Natural killer cell (primary cell): Measurements from ENCODE around the gene CD52. TPM values are rescaled to one million over a fixed set of nuclear protein-coding genes. Genes with fewer than 3 reads are reported as not detected.

Source experiments
- ATAC-seq, 3 donors: fragments of 150-1000 bp in 2 of 3; fragments of 200-7000 bp in 1 of 3; cut with Tn5 transposase; 1 replicate in 1 of 3; 2 replicates in 2 of 3; pipeline ENCODE4 v1.10.0; 2021; ENCODE audit warnings: mild to moderate bottlenecking in 2 of 3, moderate library complexity in 2 of 3
- DNase-seq, 2 donors: peaks; one replicate each; pipeline versions ENCODE4 v3.0.0 to v3.0.0-alpha.2; 2013 to 2021; ENCODE audit warnings: mixed read lengths in 1 of 2
- H3K27ac ChIP-seq: one replicate; pipeline ENCODE4 v1.5.1; 2013; ENCODE audit warnings: mild to moderate bottlenecking, low read length
- H3K27me3 ChIP-seq: one replicate; pipeline ENCODE4 v1.6.1; 2013; ENCODE audit warnings: low read length; ENCODE audit not compliant: control insufficient read depth, insufficient read depth
- H3K36me3 ChIP-seq: one replicate; pipeline ENCODE4 v1.6.1; 2013; ENCODE audit warnings: low read length; ENCODE audit not compliant: control insufficient read depth, insufficient read depth
- H3K4me1 ChIP-seq: one replicate; pipeline ENCODE4 v1.6.1; 2013; ENCODE audit warnings: low read length; ENCODE audit not compliant: control insufficient read depth, insufficient read depth
- H3K4me3 ChIP-seq: one replicate; pipeline ENCODE4 v1.5.1; 2013; ENCODE audit warnings: low read length
- H3K9me3 ChIP-seq: one replicate; pipeline ENCODE4 v1.6.1; 2013; ENCODE audit warnings: low read length; ENCODE audit not compliant: control insufficient read depth, insufficient read depth
- H3K27ac Mint-ChIP-seq, 2 donors: one replicate each; pipeline ENCODE4 v1.8.0; 2022; ENCODE audit warnings: mild to moderate bottlenecking in 2 of 2, mixed read lengths in 2 of 2, moderate library complexity in 1 of 2
- H3K27me3 Mint-ChIP-seq, 2 donors: one replicate each; pipeline ENCODE4 v1.8.0; 2022; ENCODE audit warnings: low read depth in 2 of 2, mixed read lengths in 2 of 2
- H3K36me3 Mint-ChIP-seq: one replicate; pipeline ENCODE4 v1.8.0; 2022; ENCODE audit warnings: mixed read lengths
- H3K4me1 Mint-ChIP-seq, 2 donors: one replicate each; pipeline ENCODE4 v1.8.0; 2022; ENCODE audit warnings: mixed read lengths in 2 of 2
- H3K4me3 Mint-ChIP-seq: one replicate; pipeline ENCODE4 v1.8.0; 2022; ENCODE audit warnings: mild to moderate bottlenecking, moderate library complexity, mixed read lengths
- H3K9me3 Mint-ChIP-seq, 2 donors: one replicate each; pipeline ENCODE4 v1.8.0; 2022; ENCODE audit warnings: mixed read lengths in 2 of 2
- CTCF ChIP-seq: fragments of 200-600 bp; IDR thresholded peaks from one replicate; pipeline ENCODE4 v1.8.0; 2022; ENCODE audit warnings: antibody characterized with exemption
- WGBS: methylation state at CpG from one replicate; pipeline ENCODE4 v1.1.7; 2013; ENCODE audit warnings: missing lambda C conversion rate; ENCODE audit not compliant: insufficient coverage; 5-methylcytosine and 5-hydroxymethylcytosine counted together
- intact Hi-C: fragments of 100-400 bp; cut with micrococcal nuclease; formaldehyde crosslinking; loops from one replicate; pipeline ENCODE4 v1.14.2; 2022
- total RNA-seq, 4 donors: library from RNA; stranded (reverse); fragments of 120-200 nt in 1 of 4; gene quantifications; one replicate each; pipeline versions ENCODE4 v1.2.3 to v1.2.4, GENCODE V29; 2013 to 2022

CD52 gene
- total RNA-seq, 3 donors from 2014 or later (not counting 1 experiment from before 2014, with no cell fraction given): 454 to 485 (median 482) TPM

DNA sequence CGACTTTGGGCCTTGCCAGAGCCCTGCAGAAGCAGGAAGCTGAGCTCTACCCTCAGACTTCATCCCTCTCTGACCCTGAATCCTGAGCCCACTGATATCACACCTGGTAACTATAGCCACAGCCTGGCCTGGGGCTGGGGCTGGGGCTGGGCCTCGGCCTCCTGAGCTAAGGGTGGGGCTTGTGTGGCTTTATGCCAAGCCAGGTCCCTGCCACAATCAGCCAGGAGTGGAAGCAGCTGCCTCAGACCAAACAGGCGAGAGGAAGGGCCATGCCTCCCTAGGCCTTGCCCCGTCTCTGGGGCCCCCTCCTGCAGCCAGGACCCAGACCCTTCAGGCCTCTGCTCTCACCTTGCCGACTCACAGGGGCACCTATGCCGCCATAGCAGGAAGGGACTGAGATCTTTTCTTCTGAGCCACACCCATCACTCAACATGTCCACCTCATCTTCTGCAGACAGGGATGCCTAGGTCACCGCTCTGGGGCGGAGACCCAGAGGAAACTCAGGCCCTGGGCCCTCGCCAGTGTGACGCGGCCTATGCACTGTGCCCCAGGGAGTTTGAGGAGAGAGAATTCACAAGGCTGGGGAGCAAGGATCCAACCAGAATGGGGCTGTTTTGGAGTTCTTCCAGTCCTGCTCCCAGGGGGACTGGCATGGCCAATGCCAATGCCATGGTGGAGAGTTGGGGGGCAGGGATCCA, 17.0 kb upstream of the CD52 start:
- ATAC-seq: no peak
- no peaks in the 10 kb centered on the region for H3K27me3 Mint-ChIP-seq
- no peak overlapping the region for H3K27ac ChIP-seq

GRCh38 chr1:26302733-26303405, 14.9 kb upstream of the CD52 start:
- WGBS: 88% methylated on average over 8 of the region's 8 CpGs
- Mint-ChIP-seq H3K4me1 (peaks cover 12 to 35% of the 10 kb centered on the region in 2 donors), H3K36me3 (no peaks in the 10 kb centered on the region), H3K9me3 (no peaks in the 10 kb centered on the region), H3K27ac (no peak overlapping the region), H3K27me3 (no peaks in the 10 kb centered on the region), H3K4me3 (peak overlapping the region; percentile 13)
- Histone ChIP-seq H3K27me3 (no peaks in the 10 kb centered on the region), H3K27ac (no peak overlapping the region), H3K4me1 (peaks cover 30% of the 10 kb centered on the region), H3K4me3 (no peak overlapping the region), H3K9me3 (no peaks in the 10 kb centered on the region), H3K36me3 (no peaks in the 10 kb centered on the region)
- DNase-seq (no peak), ATAC-seq (no peak)
- no peak for TF ChIP-seq CTCF
- intact Hi-C loops: no loop called here

More for the DNA sequence above, 17.0 kb upstream of the CD52 start:
- H3K9me3 ChIP-seq: no peaks in the 10 kb centered on the region
- Mint-ChIP-seq H3K9me3 (no peaks in the 10 kb centered on the region), H3K27ac (peak overlapping the region in 1 of 2 donors; percentile 15), H3K4me1 (peaks cover 4 to 15% of the 10 kb centered on the region in 2 donors), H3K4me3 (no peak overlapping the region), H3K36me3 (no peaks in the 10 kb centered on the region)
- no peaks in the 10 kb centered on the region for H3K27me3 ChIP-seq
- 84% methylated on average over 11 of the region's 11 CpGs for WGBS
- H3K4me3 ChIP-seq: no peak overlapping the region
- TF ChIP-seq CTCF: no peak
- intact Hi-C loops: no loop called here
- H3K36me3 ChIP-seq: peaks cover 2% of the 10 kb centered on the region
- H3K4me1 ChIP-seq: peaks cover 12% of the 10 kb centered on the region
- no peak for DNase-seq

DNA sequence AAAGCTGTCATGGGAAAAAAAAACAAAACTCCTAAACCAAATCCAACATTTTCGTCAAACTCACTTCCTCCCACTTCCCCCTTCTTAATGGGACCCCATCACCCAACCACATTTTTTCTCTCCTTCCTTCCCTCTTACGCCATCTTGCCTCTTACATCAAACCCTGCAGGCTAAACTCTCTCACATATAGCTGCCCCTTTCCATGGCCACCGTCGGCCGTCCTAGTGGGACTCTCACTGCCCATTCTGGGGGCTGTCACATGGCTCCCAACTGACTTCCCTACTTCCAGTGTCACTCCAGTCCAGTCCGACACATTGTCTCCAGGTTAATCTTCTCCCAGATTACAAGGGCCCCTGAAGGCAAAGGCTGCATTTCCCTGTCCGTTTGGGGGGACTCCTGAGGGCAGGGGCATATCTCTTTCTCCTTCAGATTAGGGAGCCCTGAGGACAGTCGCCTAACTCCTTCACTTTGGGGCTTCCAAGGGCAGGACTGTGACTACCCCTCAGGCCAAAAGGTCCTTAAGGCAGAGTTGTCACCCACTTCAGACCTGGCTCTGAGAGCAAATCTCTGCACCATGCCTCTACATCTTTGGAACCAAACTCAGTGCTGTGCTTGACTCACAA, 12.0 kb upstream of the CD52 start:
- DNase-seq (no peak), ATAC-seq (no peak)
- H3K4me1 Mint-ChIP-seq: peaks cover 12 to 33% of the 10 kb centered on the region in 2 donors
- no peak for TF ChIP-seq CTCF
- peaks cover 29% of the 10 kb centered on the region for H3K4me1 ChIP-seq
- no peaks in the 10 kb centered on the region for H3K9me3 ChIP-seq
- H3K27me3 ChIP-seq: no peaks in the 10 kb centered on the region
- H3K27ac Mint-ChIP-seq: peak overlapping the region; percentile 81 to 97
- peak overlapping the region; percentile 100 for H3K4me3 Mint-ChIP-seq
- H3K27me3 Mint-ChIP-seq: no peaks in the 10 kb centered on the region
- peak overlapping the region; percentile 35 for H3K27ac ChIP-seq
- no peaks in the 10 kb centered on the region for H3K36me3 Mint-ChIP-seq
- H3K4me3 ChIP-seq: peak overlapping the region; percentile 51
- no peaks in the 10 kb centered on the region for H3K36me3 ChIP-seq
- intact Hi-C loops: no loop called here
- 23% methylated on average over 8 of the region's 8 CpGs for WGBS
- H3K9me3 Mint-ChIP-seq: no peaks in the 10 kb centered on the region
